Right ventricle myocardium superior (tissue), 1 donor: Measurements from ENCODE around the gene MICAL3. TPM values are rescaled to one million over a fixed set of nuclear protein-coding genes. Genes with fewer than 3 reads are reported as not detected.
"Not testable (repeated sequence)": the region's sequence is repeated elsewhere in the genome, so short reads cannot be mapped to it uniquely, and the experiment has no call there.

Experiments
- ATAC-seq: fragments of 200-7000 bp; cut with Tn5 transposase; one replicate; pipeline ENCODE4 v1.9.1; 2020; ENCODE audit warnings: mild to moderate bottlenecking; ENCODE audit not compliant: poor library complexity
- DNase-seq: peaks from one replicate; pipeline ENCODE4 v3.0.0-alpha.2; 2020
- intact Hi-C: fragments of 100-400 bp; cut with DNase I; formaldehyde crosslinking; loops from one replicate; pipeline ENCODE4 v1.11.2; 2022
- total RNA-seq: library from RNA; stranded (reverse); fragmentation: NEBNext Ultra II Directional; extraction: Animal tissue kit (Norgen Biotek cat#: 25700); gene quantifications from one replicate; pipeline ENCODE4 v1.2.1, GENCODE V29; 2021
- donor health status: DM: no; HTN: yes; CAD: no; lungs with severe emphysema.

The MICAL3 gene
- total RNA-seq, 1 donor from 2014 or later, result 78.9 TPM

GRCh38 chr22:17949642-17950473 lies 74.5 kb downstream of the MICAL3 start:
- ATAC-seq (no peak), DNase-seq (no peak)
- intact Hi-C loops, result loop anchor here (5.0 kb wide), 1 partner anchor 38 kb away; no protein-coding TSS in a partner anchor

GRCh38 chr22:17948101-17948500 lies 76.3 kb downstream of the MICAL3 start:
- intact Hi-C loops, result loop anchor here (5.0 kb wide), 1 partner anchor 36 kb away; no protein-coding TSS in a partner anchor
- no peak for ATAC-seq

GRCh38 chr22:17946662-17947367 lies 77.5 kb downstream of the MICAL3 start:
- intact Hi-C loops, result loop anchor here (5.0 kb wide), 1 partner anchor 35 kb away; no protein-coding TSS in a partner anchor
- ATAC-seq, result no peak
- DNase-seq, result no peak

More at GRCh38 chr22:17948101-17948500, 76.3 kb downstream of the MICAL3 start:
- DNase-seq, result no peak

- ATAC-seq (no peak), DNase-seq (no peak)
- intact Hi-C loops, result loop anchor here (5.0 kb wide), 1 partner anchor 34 kb away; no protein-coding TSS in a partner anchor
Measured at GRCh38 chr22:17945888-17946648, 78.3 kb downstream of the MICAL3 start.

DNA sequence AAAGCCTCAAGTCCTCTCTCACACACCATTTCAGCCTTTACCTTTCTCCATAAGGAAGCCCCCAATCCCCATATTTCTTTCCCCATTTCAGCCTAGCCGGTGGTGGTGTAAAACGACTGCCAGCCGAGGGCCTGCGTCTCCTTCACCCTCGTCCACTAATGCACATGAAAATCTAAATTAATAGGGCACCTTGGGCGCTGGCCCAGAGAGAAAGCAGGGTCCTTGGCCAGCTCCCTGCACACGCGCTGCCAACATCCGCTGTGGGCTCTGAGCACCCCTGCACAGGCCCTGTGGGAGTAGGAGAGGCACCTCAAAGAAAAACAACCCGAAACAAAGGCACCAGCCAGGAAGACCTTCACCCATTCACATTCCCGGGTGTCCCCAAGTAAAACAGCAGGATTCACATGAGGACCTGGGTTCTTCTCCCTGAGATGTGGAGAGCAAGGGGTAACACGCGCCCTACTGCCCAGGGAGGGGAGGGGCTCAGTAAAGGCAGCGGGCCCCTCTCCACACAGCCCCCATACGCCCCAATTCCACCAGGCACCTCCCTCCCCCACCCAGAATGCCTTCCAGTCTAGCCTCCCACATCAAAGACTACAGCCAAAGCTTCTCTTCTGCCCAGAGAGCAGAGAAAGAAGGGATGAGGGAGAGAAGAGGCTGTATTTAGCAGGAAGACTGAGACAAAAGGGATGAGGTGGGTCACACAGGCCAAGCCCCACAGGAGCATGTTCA lies 79.0 kb downstream of the MICAL3 start:
- no peak for ATAC-seq
- DNase-seq, result no peak
- intact Hi-C loops, result loop anchor here (5.0 kb wide), 1 partner anchor 33 kb away; no protein-coding TSS in a partner anchor

- DNase-seq (no peak), ATAC-seq (peak; percentile 23)
- intact Hi-C loops, result no loop called here
Measured at GRCh38 chr22:17944256-17944655, 80.1 kb downstream of the MICAL3 start.

DNA sequence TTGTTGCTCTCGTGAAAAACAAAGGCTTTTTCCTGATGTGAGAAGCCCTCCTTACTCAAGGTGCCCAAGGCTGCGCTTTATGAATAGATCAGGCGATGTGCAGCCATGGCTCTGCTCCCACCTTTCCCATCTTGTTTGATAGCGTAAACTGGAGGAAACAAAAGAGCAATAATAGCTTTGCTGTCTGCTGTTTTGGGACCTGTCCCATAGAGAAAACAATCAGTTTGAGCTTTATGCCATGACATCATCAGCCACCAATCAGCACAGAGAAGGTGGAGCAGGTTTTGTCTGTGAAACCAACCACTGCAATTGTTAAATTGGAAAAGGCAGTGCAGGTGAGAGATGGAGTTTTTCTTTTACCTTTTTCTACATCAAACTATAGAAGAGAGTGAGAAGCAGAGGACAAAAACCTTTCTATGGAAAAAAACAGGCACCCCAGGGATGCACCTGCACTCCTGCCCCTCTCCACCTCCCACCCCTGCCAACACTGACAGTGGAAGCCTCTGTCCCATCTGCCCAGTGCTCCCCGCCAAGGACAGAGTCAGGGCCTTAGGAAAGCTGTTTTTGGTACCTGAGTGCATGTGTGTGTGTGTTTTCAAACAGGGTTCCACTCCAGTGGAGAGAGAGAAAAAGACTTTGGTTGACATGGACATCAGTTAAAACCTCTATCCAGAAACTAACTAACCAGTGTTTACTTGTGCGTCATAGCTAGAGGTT lies 80.7 kb downstream of the MICAL3 start:
- intact Hi-C loops, result no loop called here
- ATAC-seq (no peak), DNase-seq (no peak)

- ATAC-seq (no peak), DNase-seq (no peak)
- intact Hi-C loops, result no loop called here
Measured at GRCh38 chr22:17942721-17943120, 81.6 kb downstream of the MICAL3 start.

- ATAC-seq (peak; percentile 64), DNase-seq (no peak)
- intact Hi-C loops, result no loop called here
Measured at GRCh38 chr22:17941471-17942406, 82.6 kb downstream of the MICAL3 start.

DNA sequence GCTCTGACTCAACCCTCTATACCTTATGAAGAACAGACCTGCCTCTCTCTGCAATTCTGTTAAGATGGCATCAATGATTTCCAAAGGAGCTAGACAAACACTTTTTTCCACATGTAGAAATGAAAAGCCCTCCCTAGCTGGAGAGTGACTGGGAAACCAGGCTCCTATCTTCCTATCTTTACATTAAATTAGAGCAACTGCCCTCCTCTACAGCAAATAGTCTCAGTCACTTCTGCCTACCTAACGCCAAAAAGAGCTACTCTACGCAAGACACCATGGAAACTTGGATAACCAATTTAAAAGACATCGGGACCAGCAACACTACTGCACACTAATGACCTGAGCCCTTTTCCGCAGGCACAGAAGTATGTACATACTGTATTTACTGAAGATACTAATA lies 84.8 kb downstream of the MICAL3 start:
- no peak for DNase-seq
- no peak for ATAC-seq
- intact Hi-C loops, result no loop called here

- no peak for DNase-seq
- no peak for ATAC-seq
Measured at GRCh38 chr22:17939011-17939410, 85.3 kb downstream of the MICAL3 start.

GRCh38 chr22:17938484-17938924 lies 85.9 kb downstream of the MICAL3 start:
- DNase-seq, result no peak
- intact Hi-C loops, result no loop called here
- ATAC-seq, result peak; percentile 86

More at GRCh38 chr22:17939011-17939410, 85.3 kb downstream of the MICAL3 start:
- intact Hi-C loops, result no loop called here

DNA sequence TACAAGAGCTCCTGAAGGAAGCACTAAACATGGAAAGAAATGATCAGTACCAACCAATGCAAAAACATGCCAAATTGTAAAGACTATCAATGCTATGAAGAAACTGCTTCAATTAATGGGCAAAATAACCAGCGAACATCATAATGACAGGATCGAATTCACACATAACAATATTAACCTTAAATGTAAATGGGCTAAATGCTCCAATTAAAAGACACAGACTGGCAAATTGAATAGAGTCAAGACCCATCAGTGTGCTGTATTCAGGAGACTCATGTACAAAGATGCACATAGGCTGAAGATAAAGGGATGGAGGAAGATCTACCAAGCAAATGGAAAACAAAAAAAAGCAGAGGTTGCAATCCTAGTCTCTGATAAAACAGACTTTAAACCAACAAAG lies 91.9 kb downstream of the MICAL3 start:
- DNase-seq, intact Hi-C loops, ATAC-seq: not testable (repeated sequence)

DNA sequence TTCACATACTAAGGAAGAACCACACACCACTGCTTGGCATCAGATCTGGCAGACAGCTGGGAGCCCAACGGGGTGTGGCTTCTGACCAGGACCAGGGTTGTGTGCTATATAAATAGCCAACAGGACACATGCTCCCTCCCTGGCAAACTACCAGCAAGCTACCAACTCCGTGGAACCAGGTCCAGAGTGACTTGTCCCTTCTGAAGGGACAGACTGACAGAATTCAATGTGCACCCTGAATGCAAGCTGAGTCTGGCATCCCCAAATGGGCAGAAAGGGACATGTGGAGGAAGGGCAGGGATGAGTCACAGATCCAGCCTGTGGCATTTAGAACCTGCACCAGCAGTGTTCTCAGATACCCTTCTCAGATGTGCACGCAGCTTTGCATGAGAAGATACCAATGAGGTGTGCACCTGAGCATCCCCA lies 92.9 kb downstream of the MICAL3 start:
- peak; percentile 94 for ATAC-seq

GRCh38 chr22:17930455-17931313 lies 93.7 kb downstream of the MICAL3 start:
- ATAC-seq, result peak; percentile 39
- intact Hi-C loops, result no loop called here
- DNase-seq, result no peak

More for the DNA sequence above, 92.9 kb downstream of the MICAL3 start:
- DNase-seq, result peak; percentile 77
- intact Hi-C loops, result no loop called here

DNA sequence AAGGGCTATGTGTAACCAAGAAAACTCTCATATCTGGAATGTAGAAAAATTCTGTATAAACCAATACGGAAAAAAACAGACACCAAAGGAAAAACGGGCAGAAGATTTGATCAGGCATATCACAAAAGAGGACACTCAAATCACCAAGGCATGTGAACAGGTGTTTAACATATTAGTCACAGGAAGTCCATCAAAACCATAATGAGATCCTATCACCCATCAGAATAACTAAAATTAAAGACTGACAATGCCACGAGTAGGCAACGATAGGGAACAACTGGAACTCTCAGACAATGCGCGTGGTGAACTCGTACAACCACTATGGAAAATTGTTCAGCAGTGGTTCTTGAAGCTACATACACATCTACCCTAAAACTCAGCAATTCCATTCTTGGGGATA lies 94.5 kb downstream of the MICAL3 start:
- intact Hi-C loops, result no loop called here
- DNase-seq, result no peak
- ATAC-seq, result no peak
